Fibroblast of skin of left biceps (primary cell): Measurements from ENCODE around the gene BACH2.
A peak's percentile ranks its signal among the peaks of the same experiment; 100 is the strongest.
"Not testable (repeated sequence)": the region's sequence is repeated elsewhere in the genome, so short reads cannot be mapped to it uniquely, and the experiment has no call there.

Source experiments
- DNase-seq, 2 experiments: peaks; one replicate each; pipeline ENCODE4 v3.0.0-alpha.2; 2013; ENCODE audit warnings: low read depth in 2 of 2

BACH2 gene

DNA sequence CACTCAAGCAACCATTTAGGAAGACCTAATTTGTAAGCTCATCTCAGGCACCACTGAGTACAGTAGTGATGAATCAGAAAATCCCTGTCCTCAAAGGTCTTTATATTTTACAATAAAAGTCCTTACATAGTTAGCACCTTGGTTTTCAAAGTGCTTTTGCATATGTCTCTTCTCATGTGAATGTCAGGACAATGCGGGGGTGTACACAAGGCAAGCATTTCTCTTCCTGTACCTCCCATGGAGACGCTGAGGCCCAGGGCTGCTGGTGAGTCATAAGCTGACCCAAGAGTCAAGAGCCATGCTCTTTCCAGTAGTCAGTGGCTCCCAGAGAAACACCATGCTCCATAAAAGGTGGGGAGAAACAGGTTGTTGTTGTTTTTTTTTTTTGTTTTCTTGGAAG is 228.4 kb downstream of the BACH2 start:
- DNase-seq, result peak in 1 of 2 experiments; percentile 23

DNA sequence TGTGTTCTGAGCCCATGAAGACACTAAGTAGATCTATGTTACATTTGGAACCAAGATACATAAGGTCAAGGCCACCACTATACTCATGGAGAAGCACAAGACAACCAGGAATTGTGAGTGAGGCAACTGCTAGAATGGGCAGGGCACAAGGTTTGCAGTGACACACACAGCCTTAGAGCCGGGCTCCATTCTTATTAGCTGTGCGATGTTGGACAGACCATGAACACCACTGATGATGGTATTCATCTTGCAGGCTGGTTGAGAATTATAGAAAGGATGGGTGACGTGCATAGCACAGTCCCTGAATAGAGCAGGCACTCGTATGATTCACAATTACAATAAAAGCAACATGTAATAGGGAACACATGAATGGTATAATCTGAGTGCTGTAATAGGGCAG is 229.9 kb downstream of the BACH2 start:
- peak in 1 of 2 experiments; percentile 11 for DNase-seq

DNA sequence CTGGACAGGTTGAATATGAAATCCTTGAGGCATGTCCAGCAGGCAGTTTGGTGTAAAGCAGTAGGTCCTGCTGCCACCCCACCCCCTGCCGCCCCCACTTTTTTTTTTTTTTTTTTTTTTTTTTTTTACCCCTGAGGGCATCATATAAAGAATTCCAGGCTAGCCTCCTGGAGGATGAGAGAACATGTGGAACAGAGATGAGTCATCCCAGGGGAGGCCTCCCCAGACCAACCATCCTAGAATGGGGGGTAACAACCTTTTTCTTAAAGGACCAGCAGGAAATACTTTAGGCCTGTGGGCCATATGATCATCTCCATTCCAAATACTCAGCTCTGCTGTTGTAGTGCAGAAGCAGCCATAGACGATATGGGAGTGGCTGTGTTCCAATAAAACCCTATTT is 231.5 kb downstream of the BACH2 start:
- no peak for DNase-seq

DNA sequence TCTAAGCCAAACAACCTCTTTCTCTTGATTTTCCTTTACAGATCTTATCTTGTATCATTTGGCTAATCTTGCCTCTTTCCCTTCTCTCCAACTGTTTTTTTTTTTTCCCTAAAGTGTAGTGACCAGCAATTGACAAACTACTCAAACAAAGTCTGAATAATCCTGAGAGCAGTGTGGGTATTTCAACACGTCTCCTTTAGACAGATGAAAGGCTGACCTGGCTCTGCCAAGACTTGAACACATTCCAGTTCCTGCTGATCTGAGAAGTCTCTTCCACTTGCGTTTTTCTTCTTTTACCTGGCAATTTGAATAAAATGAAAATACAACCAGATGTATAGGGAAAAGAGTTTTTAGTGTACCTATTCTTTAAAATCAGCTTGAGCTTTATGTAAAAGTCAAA is 234.0 kb downstream of the BACH2 start:
- no peak for DNase-seq

DNA sequence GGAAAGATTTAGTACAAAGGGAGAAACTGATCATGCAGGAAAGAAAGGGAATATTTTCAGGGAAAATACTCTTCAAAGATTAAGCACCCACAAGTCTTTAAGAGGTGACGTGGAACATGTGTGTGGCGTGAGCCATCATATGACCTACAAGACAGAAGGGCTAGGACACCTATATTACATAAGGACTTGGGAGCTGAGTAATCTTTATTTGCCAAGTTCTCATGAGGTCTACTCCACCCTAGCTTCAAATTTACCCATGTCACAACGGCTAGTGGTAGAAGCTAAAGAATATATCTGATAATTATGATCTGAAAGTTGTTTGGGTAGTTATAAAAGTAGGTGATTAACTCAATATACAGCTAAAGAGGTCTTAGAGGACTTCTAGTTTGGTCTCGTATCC is 234.6 kb downstream of the BACH2 start:
- no peak for DNase-seq

DNA sequence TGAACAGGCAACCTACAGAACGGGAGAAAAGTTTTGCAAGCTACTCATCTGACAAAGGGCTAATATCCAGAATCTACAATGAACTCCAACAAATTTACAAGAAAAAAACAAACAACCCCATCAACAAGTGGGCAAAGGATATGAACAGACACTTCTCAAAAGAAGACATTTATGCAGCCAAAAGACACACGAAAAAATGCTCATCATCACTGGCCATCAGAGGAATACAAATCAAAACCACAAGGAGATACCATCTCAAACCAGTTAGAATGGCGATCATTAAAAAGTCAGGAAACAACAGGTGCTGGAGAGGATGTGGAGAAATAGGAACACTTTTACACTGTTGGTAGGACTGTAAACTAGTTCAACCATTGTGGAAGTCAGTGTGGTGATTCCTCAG is 237.5 kb downstream of the BACH2 start:
- not testable (repeated sequence) for DNase-seq

DNA sequence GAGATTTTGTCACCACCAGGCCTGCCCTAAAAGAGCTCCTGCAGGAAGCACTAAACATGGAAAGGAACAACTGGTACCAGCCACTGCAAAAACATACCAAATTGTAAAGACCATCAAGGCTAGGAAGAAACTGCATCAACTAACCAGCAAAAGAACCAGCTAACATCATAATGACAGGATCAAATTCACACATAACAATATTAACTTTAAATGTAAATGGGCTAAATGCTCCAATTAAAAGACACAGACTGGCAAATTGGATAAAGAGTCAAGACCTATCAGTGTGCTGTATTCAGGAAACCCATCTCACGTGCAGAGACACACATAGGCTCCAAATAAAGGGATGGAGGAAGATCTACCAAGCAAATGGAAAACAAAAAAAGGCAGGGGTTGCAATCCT is 240.7 kb downstream of the BACH2 start:
- DNase-seq, result not testable (repeated sequence)

DNA sequence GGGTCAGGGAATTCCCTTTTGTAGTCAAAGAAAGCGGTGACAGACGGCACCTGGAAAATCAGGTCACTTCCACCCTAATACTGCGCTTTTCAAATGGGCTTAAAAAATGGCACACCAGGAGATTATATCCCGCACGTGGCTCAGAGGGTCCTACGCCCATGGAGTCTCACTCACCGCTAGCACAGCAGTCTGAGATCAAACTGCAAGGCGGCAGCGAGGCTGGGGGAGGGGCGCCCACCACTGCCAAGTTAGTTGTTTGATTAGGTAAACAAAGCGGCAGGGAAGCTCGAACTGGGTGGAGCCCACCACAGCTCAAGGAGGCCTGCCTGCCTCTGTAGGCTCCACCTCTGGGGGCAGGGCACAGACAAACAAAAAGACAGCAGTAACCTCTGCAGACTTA is 242.4 kb downstream of the BACH2 start:
- DNase-seq, result not testable (repeated sequence)

DNA sequence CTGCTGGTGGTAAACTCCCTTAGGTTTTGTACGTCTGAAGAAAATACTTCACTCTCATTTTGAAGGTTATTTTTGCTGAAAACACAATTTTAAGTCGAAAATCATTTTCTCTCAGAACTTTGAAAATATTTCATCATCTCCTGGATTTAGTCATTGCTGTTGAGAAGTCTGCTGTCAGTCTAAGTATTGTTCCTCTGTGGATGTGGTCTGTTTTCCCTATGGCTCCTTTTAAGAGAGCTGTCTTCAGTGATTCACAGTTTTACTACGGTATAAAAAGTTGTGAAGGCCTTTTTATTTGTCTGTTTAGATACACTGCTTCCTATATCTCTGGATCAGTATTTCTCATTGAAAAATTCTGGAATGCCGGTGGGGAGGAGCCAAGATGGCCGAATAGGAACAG is 243.0 kb downstream of the BACH2 start:
- DNase-seq, result no peak

DNA sequence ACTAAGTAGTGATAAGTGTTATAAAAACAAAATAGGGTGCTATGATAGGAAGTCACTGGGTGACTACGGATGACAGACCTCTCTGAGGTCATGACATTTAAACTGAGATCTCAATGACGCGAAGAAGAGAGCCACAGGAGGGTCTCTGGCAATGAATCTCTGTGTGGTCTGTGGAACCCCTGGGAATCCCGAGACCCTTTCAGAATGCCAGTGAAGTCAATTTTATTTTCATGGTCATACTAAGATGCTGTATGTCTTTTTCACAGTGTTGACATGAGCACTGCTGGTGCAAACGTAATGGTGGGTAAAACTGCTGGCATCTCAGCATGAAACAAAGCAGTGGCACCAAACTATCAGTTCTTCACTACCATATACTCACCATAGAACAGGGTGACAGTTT is 247.3 kb downstream of the BACH2 start:
- no peak for DNase-seq

DNA sequence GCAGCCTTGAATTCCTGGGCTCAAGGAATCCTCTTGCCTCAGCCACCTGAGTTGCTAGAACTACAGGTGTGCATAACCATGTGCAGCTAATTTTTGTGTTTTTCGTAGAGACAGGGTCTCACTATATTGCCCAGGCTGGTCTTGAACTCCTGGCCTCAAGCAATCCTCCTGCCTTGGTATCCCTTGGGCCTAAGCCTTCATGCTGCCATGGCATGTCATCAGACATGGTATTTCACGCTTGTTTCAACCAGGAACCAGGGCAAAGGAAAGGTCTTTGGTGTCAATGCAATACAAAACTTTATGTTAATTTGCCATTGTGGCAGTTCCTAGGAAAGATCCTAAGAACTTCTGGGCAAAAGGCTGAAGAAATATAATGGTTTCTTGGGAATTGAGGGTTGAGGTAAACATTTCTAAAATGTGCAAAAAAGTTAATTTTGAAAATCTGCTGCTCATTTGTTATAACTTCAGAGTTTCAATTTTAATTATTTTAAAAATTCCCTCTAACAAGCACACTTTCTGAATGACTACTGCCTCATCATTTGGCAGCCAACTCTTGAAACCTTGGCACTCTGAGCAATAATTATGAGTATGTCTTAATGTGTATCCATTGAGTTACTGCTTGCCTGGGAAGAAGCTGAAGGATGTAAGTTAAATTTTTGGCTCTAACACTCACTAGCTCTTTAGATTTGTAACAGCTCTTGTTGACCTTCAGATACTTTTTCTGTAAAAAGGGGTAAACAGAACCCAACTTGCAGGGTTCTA is 248.3 kb downstream of the BACH2 start:
- DNase-seq, result no peak

DNA sequence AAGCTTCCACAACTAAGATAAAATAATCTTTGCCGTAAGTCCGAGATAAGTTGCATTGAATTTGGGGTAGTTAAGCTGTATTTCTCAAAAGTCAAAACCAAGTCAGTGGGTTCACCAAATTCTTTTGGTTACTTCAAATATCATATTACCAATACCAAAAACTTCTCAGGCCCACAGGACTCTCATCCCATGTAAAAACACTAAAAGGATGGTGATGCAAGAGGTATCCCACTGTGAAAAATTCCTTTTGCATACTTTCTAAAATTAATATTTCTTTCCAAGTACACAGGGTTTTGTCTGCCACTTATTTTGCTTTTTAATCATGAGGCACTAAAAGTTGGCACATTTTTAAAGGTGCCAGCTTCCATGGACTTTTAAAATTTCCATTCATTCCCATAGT is 251.1 kb downstream of the BACH2 start:
- DNase-seq, result peak in 1 of 2 experiments; percentile 51

DNA sequence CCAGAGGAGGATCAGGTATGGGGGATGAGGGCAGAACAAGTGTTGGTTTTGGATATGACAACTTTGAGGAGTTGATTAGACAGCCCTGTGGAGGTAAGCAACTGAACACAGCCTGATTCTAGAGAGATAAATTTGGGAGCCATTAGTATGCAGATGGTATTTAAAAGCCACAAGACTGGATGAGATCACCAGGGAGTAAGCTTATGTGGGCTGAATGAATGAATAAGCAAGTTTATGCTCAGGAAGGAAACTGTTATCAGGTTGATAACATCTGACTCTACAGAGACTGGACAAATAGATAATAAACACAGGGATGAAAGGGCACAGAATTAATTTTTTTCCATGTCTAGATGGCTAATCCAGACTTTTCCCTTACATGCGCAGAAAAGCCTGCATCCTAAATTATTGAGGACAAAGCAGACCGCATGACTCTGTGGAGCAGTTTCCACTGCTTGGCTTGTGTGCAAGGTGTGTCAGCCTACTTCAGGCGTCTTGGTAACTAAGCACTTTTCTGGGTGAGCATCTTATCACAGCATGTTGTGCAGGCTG is 251.7 kb downstream of the BACH2 start:
- peak in 1 of 2 experiments; percentile 46 for DNase-seq

DNA sequence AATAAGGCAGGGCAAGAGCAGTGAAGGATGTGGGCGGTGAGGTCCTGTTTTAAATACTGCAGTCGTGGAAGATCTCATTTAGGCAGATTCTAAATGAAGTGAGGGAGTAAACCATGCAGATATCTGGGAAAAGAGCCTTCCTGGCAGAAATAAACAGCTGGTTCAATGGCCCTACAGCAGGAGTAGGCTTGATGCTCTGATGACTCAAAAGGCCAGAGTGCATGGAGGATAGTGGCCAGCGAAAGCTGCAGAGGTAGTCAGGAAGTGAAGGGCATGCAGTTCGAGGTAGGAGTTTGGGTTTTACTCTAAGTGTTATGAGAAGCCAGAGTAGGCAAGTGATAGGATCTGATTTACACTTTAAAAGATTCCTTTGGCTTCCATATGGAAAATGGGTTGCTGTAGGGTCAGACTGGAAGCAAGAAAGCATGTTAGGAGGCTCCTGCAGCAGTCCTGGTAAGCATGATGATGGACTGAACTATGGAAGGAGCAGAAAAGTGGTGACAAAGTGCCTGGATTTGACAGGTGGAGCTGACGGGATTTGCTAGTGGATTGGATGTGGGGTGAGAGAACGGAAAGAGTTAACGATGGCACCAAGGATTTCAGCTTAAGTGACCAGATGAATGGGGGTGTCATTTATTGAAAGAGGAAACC is 252.3 kb downstream of the BACH2 start:
- no peak for DNase-seq

DNA sequence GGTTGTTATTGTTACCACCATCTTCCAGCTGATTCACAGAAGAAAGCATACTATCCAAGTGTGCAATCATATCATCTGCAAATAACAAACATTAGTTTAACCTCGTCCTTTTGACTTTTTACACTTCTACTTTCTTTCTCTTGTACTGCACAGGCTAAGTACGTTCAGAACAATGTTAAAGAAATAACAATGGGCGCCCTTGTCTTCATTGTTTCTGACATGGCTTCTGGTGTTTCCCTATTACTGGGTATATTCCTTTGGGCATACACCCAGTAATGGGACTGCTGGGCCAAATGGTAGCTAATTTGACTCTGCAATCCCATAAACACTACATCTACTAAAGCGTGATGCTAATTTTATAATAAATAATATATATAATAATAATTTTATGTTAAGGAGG is 255.7 kb downstream of the BACH2 start:
- DNase-seq, result no peak

DNA sequence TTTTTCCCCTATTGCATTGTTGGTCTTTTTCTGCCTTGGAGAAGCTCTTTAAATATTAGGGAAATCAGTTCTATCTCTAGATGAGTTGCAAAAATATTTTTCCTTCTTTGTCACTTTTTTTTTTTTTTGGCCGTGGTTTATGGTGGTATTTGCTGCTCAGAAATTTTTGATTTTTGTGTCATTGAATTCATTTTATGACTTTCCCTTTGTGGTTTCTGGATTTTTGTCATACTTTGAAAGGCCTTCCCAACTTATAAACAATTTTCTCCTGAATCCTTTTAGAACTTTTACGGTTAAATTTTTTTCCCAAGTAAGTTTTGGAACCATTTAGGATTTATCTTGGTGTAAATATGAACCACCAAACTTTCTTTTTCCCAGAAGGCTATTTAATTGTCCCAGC is 256.7 kb downstream of the BACH2 start:
- peak; percentile 73 to 77 for DNase-seq

DNA sequence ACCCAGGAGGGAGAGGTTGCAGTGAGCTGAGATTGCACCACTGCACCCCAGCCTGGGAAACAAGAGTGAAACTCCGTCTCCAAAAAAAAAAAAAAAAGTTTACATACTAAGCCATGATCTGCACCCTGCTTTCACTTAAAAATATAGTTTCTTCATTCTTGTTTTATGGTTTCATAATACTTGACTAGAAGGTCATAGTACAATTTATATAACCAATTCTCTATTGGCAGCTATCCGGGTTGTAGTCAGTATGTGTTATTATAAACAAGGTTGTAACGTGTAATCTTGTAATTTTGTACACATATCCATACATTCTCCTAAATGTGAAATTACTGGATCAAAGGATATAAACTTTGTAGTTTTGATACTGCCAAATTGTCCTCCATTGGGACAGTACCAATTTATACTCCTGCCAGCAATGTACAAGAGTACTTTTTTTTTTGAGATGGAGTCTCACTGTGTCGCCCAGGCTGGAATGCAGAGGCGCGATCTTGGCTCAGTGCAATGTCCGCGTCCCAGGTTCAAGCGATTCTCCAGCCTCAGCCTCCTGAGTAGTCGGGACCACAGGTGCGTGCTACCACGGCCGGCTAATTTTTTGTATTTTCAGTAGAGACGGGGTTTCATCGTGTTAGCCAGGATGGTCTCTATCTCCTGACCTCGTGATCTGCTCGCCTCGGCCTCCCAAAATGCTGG is 257.5 kb downstream of the BACH2 start:
- DNase-seq, result no peak

DNA sequence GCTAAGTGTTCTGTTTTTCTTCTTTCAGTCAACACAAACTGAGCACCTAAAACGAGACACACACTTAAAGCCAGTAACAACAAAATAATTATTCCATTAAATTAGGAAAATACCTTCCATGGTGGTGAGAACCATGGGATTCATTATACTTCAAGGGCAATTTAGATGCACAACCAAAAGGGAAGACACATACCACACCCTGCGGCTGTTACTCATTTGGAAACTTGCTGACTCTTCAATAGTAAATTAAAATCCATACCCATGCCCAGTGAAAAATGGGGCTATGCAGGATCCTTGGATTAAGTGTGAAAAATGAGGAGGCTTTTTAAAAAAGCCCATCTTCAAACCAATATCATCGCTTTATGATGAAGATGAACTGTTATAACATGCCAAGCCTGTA is 259.7 kb downstream of the BACH2 start:
- DNase-seq, result no peak

DNA sequence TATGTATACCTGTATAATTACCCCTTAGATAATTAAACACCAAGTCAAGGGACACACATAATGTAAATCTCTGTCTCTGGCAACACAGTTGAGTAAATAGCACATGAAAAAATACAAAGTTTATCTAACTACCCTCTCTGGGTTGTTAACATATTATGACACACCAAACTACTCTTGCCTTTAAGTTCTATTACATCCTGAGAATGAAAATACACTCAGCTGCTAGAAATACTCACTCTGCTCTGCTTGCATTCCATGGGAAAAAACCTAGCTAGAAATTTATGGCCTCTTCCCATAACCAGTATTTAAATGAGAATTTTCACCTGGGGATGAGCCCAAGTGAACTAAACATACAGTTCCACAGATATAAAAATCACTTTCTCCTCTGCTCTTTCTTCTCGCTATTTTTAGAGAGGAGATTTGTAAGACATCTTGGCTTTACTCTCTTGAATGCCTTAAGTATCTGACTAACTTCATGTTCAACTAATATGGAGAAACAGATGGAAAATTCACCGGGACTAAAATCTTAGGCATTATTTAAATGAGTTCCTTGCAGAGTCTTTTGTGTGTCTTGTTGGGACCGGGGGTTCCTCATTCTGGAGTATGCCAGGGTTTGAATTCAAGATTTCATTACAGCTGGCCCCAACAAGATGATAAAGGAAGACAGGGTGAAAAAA is 261.5 kb downstream of the BACH2 start:
- no peak for DNase-seq

DNA sequence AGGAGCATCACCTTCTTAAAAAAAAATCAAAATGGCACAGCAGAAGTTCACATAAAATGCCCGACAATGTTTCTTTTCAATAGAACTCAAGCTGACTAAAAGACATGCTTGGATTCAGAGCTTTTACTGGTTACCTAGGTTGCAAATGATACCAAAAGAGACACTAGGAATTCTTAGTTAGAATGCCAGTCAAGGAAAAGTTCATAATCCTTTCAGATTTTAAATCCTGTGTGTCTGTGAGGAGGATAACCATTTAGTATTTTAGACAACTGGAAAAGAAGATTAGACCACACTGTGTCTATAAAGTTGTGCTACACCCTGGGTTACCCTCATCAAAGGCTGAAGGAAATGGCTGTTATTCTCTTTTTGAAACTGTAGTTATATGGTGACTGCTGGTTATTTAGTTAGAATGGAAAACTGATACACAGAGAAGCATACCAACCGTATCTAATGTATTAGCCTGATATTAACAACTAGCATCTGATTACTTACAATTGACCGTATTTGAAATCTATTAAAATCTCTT is 262.8 kb downstream of the BACH2 start:
- no peak for DNase-seq

DNA sequence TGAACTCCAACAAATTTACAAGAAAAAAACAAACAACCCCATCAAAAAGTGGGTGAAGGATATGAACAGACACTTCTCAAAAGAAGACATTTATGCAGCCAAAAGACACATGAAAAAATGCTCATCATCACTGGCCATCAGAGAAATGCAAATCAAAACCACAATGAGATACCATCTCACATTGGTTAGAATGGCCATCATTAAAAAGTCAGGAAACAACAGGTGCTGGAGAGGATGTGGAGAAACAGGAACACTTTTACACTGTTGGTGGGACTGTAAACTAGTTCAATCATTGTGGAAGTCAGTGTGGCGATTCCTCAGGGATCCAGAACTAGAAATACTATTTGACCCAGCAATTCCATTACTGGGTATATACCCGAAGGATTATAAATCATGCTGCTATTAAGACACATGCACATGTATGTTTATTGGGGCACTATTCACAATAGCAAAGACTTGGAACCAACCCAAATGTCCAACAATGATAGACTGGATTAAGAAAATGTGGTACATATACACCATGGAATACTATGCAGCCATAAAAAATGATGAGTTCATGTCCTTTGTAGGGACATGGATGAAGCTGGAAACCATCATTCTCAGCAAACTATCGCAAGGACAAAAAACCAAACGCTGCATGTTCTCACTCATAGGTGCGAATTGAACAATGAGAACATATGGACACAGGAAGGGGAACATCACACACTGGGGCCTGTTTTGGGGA is 264.0 kb downstream of the BACH2 start:
- not testable (repeated sequence) for DNase-seq
